Measurements from ENCODE around the gene KSR1.

GRCh38 chr17:27466376-27466742 is 10.1 kb downstream of the KSR1 start:
- no peak for TF ChIP-seq CTCF (IDR thresholded peaks at IDR 0.05; ENCODE audit: poor library complexity, severe bottlenecking)
- no peak for TF ChIP-seq MXI1 (conservative IDR thresholded peaks at IDR 0.05; ENCODE audit: poor library complexity, severe bottlenecking)
